T-cell (primary cell): Measurements from ENCODE around the gene EGLN2. TPM values are rescaled to one million over a fixed set of nuclear protein-coding genes. Genes with fewer than 3 reads are reported as not detected.
"Not testable (repeated sequence)": the region's sequence is repeated elsewhere in the genome, so short reads cannot be mapped to it uniquely, and the experiment has no call there.

Source experiments
- ATAC-seq, 4 experiments: fragments of 200-7000 bp in 3 of 4; fragments of 150-1000 bp in 1 of 4; cut with Tn5 transposase; replicated peaks in 1 of 4; 1 replicate in 3 of 4; 2 replicates in 1 of 4; pipeline ENCODE4 v1.10.0; 2021; ENCODE audit warnings: moderate library complexity in 3 of 4, mild to moderate bottlenecking in 2 of 4, moderate number of reproducible peaks in 1 of 4
- CTCF ChIA-PET, 2 donors: fragments of 300-600 bp; sonication (Branson Sonifier 250); formaldehyde crosslinking; loops; one replicate each; lab custom pipeline; 2022; ENCODE audit warnings: antibody characterized with exemption in 2 of 2; lab: Charles Lee
- POLR2A ChIA-PET, 2 donors: fragments of 300-600 bp; sonication (Branson Sonifier 250); formaldehyde crosslinking; loops; one replicate each; lab custom pipeline; 2022; ENCODE audit warnings: antibody characterized with exemption in 2 of 2; lab: Charles Lee
- DNase-seq, 35 experiments: peaks; one replicate each; pipeline versions ENCODE4 v3.0.0 to v3.0.0-alpha.2; 2013 to 2023
- H3K27ac ChIP-seq: one replicate; pipeline ENCODE4 v1.5.1; 2013; ENCODE audit warnings: low read length
- H3K27me3 ChIP-seq, 2 experiments: replicated peaks in 1 of 2; 1 replicate in 1 of 2; 2 replicates in 1 of 2; pipeline versions ENCODE4 v1.6.1 to v1.7.0; 2013; ENCODE audit warnings: low read length in 1 of 2, mixed read lengths in 1 of 2; ENCODE audit not compliant: control insufficient read depth in 2 of 2, insufficient read depth in 2 of 2; ENCODE audit errors: extremely low read depth in 1 of 2
- H3K36me3 ChIP-seq, 2 donors: 1 replicate in 1 of 2; 2 replicates in 1 of 2; pipeline versions ENCODE4 v1.6.1 to v1.7.0; 2013; ENCODE audit warnings: low read length in 1 of 2; ENCODE audit not compliant: control insufficient read depth in 2 of 2, insufficient read depth in 1 of 2; ENCODE audit errors: extremely low read depth in 1 of 2
- H3K4me1 ChIP-seq, 2 experiments: 1 replicate in 1 of 2; 2 replicates in 1 of 2; pipeline versions ENCODE4 v1.6.1 to v1.7.0; 2013; ENCODE audit warnings: low read length in 2 of 2, mixed read lengths in 1 of 2; ENCODE audit not compliant: insufficient read depth in 2 of 2, control insufficient read depth in 1 of 2; ENCODE audit errors: extremely low read depth in 1 of 2
- H3K4me3 ChIP-seq, 2 donors: 1 replicate in 1 of 2; 2 replicates in 1 of 2; pipeline versions ENCODE4 v1.5.1 to v1.7.0; 2013; ENCODE audit warnings: mild to moderate bottlenecking in 2 of 2, low read length in 1 of 2, moderate library complexity in 1 of 2; ENCODE audit not compliant: control insufficient read depth in 1 of 2; ENCODE audit errors: extremely low read depth in 1 of 2
- H3K9me3 ChIP-seq: 2 replicates; pipeline ENCODE4 v1.7.0; 2013
- H3K27ac Mint-ChIP-seq, 2 donors: one replicate each; pipeline ENCODE4 v1.8.0; 2020 to 2021; ENCODE audit warnings: mild to moderate bottlenecking in 2 of 2, mixed read lengths in 2 of 2
- H3K27me3 Mint-ChIP-seq, 2 donors: one replicate each; pipeline ENCODE4 v1.8.0; 2021 to 2022; ENCODE audit warnings: mixed read lengths in 2 of 2
- H3K36me3 Mint-ChIP-seq: one replicate; pipeline ENCODE4 v1.8.0; 2021; ENCODE audit warnings: mixed read lengths
- H3K4me1 Mint-ChIP-seq, 3 donors: one replicate each; pipeline ENCODE4 v1.8.0; 2020 to 2022; ENCODE audit warnings: mixed read lengths in 3 of 3, mild to moderate bottlenecking in 1 of 3
- H3K4me3 Mint-ChIP-seq, 3 donors: one replicate each; pipeline ENCODE4 v1.8.0; 2020 to 2022; ENCODE audit warnings: mild to moderate bottlenecking in 3 of 3, mixed read lengths in 3 of 3, moderate library complexity in 3 of 3
- H3K9me3 Mint-ChIP-seq, 3 donors: one replicate each; pipeline ENCODE4 v1.8.0; 2020 to 2022; ENCODE audit warnings: mixed read lengths in 3 of 3
- WGBS: methylation state at CpG from one replicate; pipeline ENCODE4 v1.1.5; 2013; ENCODE audit warnings: missing lambda C conversion rate; ENCODE audit not compliant: insufficient coverage; 5-methylcytosine and 5-hydroxymethylcytosine counted together
- total RNA-seq, 35 experiments: library from RNA in 6 of 35; stranded (reverse) in 6 of 35; fragments of 120-200 nt in 1 of 35; gene quantifications; one replicate each; pipeline versions ENCODE4 v1.2.1 to v1.2.4 and lab custom pipeline; 2013 to 2026

Gene EGLN2
- total RNA-seq, 5 donors from 2014 or later (not counting 1 experiment from before 2014, with no cell fraction given): 150 to 234 (median 224) TPM

DNA sequence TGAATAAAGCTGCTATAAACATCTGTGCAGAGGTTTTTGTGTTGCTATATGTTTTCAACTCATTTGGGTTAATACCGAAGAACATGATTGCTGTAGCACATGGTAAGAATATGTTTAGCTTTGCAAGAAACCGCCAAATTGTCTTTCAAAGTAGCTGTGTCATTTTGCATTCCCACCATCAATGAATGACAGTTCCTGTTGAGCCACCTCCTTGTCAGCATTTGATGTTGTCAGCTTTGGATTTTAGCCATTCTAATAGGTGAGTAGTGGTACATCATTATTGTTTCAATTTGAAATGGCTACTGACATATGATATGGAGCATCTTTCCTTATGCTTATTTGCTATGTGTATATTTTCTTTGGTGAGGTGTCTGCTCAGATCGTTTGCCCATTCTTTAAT lies 43.0 kb downstream of the EGLN2 start:
- CTCF ChIA-PET: not testable (repeated sequence)

DNA sequence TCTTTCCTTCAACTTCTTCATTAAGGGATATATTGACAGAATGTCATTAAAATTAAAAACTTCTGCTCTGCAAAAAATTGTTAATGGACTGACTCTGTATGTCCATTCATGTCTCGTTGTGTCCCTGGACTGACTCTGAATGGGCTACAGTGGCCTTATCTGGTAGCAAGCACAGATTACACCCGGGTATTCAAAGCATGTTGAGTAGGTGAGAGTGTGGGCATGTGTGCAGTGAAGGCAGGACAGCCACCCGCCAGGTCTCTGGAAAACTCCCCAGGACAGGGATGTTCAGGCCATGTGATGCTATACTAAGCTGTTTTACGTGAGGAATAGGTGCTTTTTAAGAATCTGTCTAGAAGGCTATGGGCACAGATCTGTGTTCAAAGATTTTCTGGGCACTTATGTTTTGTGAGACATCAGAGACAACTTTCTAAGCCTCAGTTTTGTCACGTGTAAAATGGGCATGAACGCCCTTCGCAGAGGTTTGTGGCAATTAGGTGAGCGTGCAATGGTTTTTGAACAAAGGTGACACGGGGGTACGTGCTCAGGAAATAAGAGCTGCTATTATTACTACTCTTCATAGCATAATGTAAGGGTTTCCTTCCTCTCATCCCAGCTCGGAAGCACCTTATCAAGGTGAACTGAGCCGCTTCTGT lies 44.1 kb downstream of the EGLN2 start:
- ChIA-PET CTCF (interaction anchor here in 1 of 2 donors (0.6 to 0.8 kb wide), 2 partner anchors 127 to 420 kb away, joined by 3 to 4 read pairs; no protein-coding TSS in a partner anchor), POLR2A (interaction anchor here (0.6 kb wide), 3 partner anchors 36 to 241 kb away, joined by 3 read pairs; no protein-coding TSS in a partner anchor)
- DNase-seq: peak in 4 of 35 experiments; percentile 6 to 69 (median 23)
- Histone ChIP-seq H3K4me3 (peak overlapping the region in 1 of 2 donors; percentile 8), H3K27ac (peak overlapping the region; percentile 74), H3K4me1 (peaks cover 0 to 16% of the 10 kb centered on the region in 2 experiments)
- H3K4me1 Mint-ChIP-seq: peaks cover 29 to 35% (median 33%) of the 10 kb centered on the region in 3 donors
- H3K27me3 Mint-ChIP-seq: peaks cover 7 to 14% of the 10 kb centered on the region in 2 donors
- H3K9me3 Mint-ChIP-seq, H3K27me3 ChIP-seq, H3K36me3 Mint-ChIP-seq, H3K36me3 ChIP-seq, ATAC-seq, H3K9me3 ChIP-seq: not testable (repeated sequence)
- peak overlapping the region; percentile 81 to 87 for H3K27ac Mint-ChIP-seq
- peak overlapping the region; percentile 66 to 78 (median 75) for H3K4me3 Mint-ChIP-seq
- WGBS: 40% methylated on average over 2 of the region's 12 CpGs

More for the DNA sequence above, 43.0 kb downstream of the EGLN2 start:
- H3K9me3 ChIP-seq, H3K36me3 ChIP-seq, ATAC-seq, H3K4me3 Mint-ChIP-seq, POLR2A ChIA-PET, DNase-seq, H3K27me3 Mint-ChIP-seq, H3K4me3 ChIP-seq, H3K27me3 ChIP-seq, H3K9me3 Mint-ChIP-seq, H3K36me3 Mint-ChIP-seq, H3K27ac ChIP-seq: not testable (repeated sequence)
- H3K4me1 Mint-ChIP-seq: peaks cover 26 to 27% (median 27%) of the 10 kb centered on the region in 3 donors
- no CpG with 5 or more reads among the region's 3 CpGs for WGBS
- H3K27ac Mint-ChIP-seq: peak overlapping the region in 1 of 2 donors; percentile 35
- H3K4me1 ChIP-seq: peaks cover 0 to 16% of the 10 kb centered on the region in 2 experiments

DNA sequence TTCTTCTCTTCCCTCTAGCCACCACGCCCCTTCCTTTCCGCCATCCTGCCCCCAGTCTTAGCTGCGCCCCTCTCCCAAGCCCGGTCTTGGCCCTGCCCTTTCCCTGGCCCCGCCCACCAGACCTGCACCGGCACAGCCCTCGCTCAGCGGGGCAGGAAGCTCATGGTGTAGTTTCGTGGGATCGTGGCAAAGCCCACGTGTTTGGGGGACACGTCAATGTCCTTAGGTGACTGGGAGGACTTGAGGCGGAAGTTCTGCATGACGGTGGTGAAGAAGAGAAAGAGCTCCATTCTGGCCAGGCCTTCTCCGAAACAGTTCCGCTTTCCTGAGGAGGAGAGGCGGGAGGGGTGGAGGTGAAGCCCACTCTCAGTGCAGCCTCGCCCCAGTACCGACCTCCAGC lies 44.7 kb downstream of the EGLN2 start:
- DNase-seq: peak; percentile 57 to 92 (median 78)
- ChIA-PET CTCF (interaction anchor here in 1 of 2 donors (0.8 kb wide), 1 partner anchor 127 kb away, joined by 3 read pairs; no protein-coding TSS in a partner anchor), POLR2A (interaction anchor here in 1 of 2 donors (0.6 kb wide), 2 partner anchors 37 to 226 kb away, joined by 3 read pairs; no protein-coding TSS in a partner anchor)
- Mint-ChIP-seq H3K4me3 (peak overlapping the region; percentile 66 to 78 (median 75)), H3K27ac (peak overlapping the region; percentile 81 to 87), H3K27me3 (peaks cover 8 to 15% of the 10 kb centered on the region in 2 donors), H3K4me1 (peaks cover 33 to 39% (median 34%) of the 10 kb centered on the region in 3 donors)
- H3K4me1 ChIP-seq: peaks cover 0 to 21% of the 10 kb centered on the region in 2 experiments
- not testable (repeated sequence) for H3K27me3 ChIP-seq, H3K9me3 ChIP-seq, H3K36me3 Mint-ChIP-seq, H3K9me3 Mint-ChIP-seq, H3K36me3 ChIP-seq
- ATAC-seq: peak; percentile 90 to 94 (median 92)
- no CpG with 5 or more reads among the region's 19 CpGs for WGBS
- peak overlapping the region; percentile 74 for H3K27ac ChIP-seq
- peak overlapping the region in 1 of 2 donors; percentile 12 for H3K4me3 ChIP-seq

DNA sequence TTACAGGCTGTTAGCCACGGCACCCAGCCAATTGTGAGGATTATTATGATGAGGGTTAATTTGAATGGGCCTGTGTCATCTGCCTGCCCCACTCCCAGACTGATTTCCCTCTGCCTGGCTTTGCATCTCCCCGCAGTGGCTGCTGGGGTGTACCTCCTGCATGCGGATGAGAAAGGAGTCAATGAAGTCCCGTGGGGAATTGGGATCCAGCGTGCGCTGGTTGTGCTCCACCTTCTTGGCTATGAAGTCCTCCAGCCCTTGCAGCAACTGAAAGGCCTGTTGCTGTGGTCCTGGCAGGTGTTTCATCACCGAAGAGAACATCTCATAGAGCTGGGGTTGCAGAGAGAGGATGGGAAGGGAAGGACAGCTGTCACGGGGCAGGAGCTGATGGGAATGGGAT lies 47.7 kb downstream of the EGLN2 start:
- Mint-ChIP-seq H3K4me3 (peak overlapping the region in 1 of 3 donors; percentile 57), H3K4me1 (peaks cover 42 to 48% (median 43%) of the 10 kb centered on the region in 3 donors), H3K27me3 (peaks cover 23 to 32% of the 10 kb centered on the region in 2 donors)
- H3K36me3 ChIP-seq, H3K27ac ChIP-seq, H3K36me3 Mint-ChIP-seq, CTCF ChIA-PET, POLR2A ChIA-PET, H3K4me3 ChIP-seq, ATAC-seq, H3K9me3 ChIP-seq, H3K27ac Mint-ChIP-seq, H3K9me3 Mint-ChIP-seq, DNase-seq: not testable (repeated sequence)
- 89% methylated on average over 5 of the region's 8 CpGs for WGBS
- Histone ChIP-seq H3K27me3 (peaks cover 0 to 29% of the 10 kb centered on the region in 2 experiments), H3K4me1 (peaks cover 0 to 24% of the 10 kb centered on the region in 2 experiments)

DNA sequence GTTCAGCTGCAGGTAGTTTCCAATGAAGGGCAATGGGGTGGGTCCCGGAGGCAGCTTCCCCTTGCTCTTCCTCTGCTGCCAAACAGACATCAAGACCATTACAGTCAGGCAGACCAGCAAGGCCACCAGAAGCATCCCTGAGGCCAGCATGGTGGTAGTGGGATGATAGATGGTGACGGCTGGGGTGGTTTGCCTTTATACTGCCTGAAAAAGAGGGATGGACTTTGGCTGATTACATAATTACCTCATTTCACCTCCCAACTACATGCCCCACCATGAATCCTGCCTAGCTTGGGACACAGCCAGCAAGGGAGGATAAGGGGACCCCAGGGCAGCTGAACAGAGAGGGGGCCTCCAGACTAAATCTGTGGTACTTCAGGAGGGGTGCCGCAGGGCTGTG lies 51.3 kb downstream of the EGLN2 start, which contains the start of gene CYP2A6:
TSS of gene CYP2A6 (minus strand) at position 171 of the 400 bp plus-strand sequence. CDS start at position 150, 21 bp downstream.
- Mint-ChIP-seq H3K27me3 (peaks cover 23 to 32% of the 10 kb centered on the region in 2 donors), H3K4me1 (peaks cover 18 to 25% (median 20%) of the 10 kb centered on the region in 3 donors), H3K4me3 (peak within 1 kb of the TSS in 1 of 3 donors; percentile 57), H3K27ac (peak within 1 kb of the TSS in 1 of 2 donors; percentile 77)
- H3K36me3 Mint-ChIP-seq, CTCF ChIA-PET, POLR2A ChIA-PET, ATAC-seq, H3K36me3 ChIP-seq, H3K9me3 Mint-ChIP-seq, H3K27ac ChIP-seq, H3K4me1 ChIP-seq, DNase-seq, H3K9me3 ChIP-seq, H3K4me3 ChIP-seq: not testable (repeated sequence)
- H3K27me3 ChIP-seq: peaks cover 0 to 29% of the 10 kb centered on the region in 2 experiments
- WGBS: no CpG with 5 or more reads among the region's 3 CpGs

DNA sequence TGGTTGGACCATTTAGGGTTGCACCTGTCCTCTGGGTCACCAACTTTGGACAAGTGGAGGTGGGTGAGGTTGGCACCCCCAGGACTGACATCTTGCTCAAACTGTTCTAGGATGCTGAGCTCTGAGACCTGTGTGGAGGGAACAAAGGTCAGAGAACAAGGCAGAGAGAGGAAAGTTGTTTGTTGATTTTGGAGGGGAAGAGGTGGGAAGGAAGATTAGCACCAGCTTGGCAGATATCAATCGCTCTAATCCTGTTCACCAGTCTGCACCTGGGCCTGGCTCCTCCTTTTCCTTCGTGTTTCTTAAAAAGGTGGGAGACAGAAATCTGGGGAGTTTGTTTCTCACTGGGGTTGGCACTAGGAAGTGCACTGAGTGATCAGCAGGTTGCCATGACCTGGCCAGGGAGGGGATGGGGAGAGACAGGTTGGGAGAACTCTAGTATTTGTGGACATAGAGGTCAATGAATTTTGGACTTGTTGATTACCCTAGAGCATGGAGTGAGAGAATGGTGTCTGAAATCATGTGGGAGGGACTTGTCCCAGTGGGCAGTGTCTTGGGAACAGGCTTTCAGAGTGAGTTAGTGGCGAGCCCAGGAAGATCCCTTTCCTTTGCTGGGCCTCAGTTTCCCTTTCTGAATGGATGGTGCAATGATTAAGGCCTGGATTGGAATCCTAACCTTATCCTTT lies 53.6 kb downstream of the EGLN2 start:
- H3K4me1 Mint-ChIP-seq: peaks cover 16 to 18% (median 16%) of the 10 kb centered on the region in 3 donors
- H3K9me3 ChIP-seq, H3K9me3 Mint-ChIP-seq, H3K36me3 ChIP-seq, H3K4me3 Mint-ChIP-seq, H3K4me3 ChIP-seq, DNase-seq, H3K27ac Mint-ChIP-seq, H3K27ac ChIP-seq, POLR2A ChIA-PET, H3K36me3 Mint-ChIP-seq, H3K4me1 ChIP-seq, CTCF ChIA-PET, ATAC-seq: not testable (repeated sequence)
- WGBS: 90% methylated on average over 2 of the region's 3 CpGs
- H3K27me3 Mint-ChIP-seq: peaks cover 19 to 23% of the 10 kb centered on the region in 2 donors
- H3K27me3 ChIP-seq: peaks cover 0 to 29% of the 10 kb centered on the region in 2 experiments
